RWPE2 (cell line): ENCODE measurements around the gene S100A9.
"Not testable (repeated sequence)": the region's sequence is repeated elsewhere in the genome, so short reads cannot be mapped to it uniquely, and the experiment has no call there.

Experiments
- ATAC-seq: fragments of 200-7000 bp; cut with Tn5 transposase; 3 replicates; pipeline ENCODE4 v1.9.1; 2021; ENCODE audit warnings: low read depth
- DNase-seq: peaks from one replicate; pipeline ENCODE4 v3.0.0-alpha.2; 2020; ENCODE audit warnings: low spot score
- H3K27ac ChIP-seq: fragments of 450-650 bp; 2 replicates; pipeline ENCODE4 v1.5.1; 2017; ENCODE audit warnings: mild to moderate bottlenecking; ENCODE audit not compliant: poor library complexity, severe bottlenecking
- H3K27me3 ChIP-seq: fragments of 250-450 bp; sonication (Bioruptor Pico); 2 replicates; pipeline ENCODE4 v1.5.1; 2021; ENCODE audit warnings: mild to moderate bottlenecking, moderate library complexity; ENCODE audit not compliant: insufficient read depth, poor library complexity, severe bottlenecking
- H3K36me3 ChIP-seq: fragments of 250-450 bp; sonication (Bioruptor Pico); 2 replicates; pipeline ENCODE4 v1.5.1; 2020; ENCODE audit warnings: low read depth, mild to moderate bottlenecking, moderate library complexity
- H3K4me1 ChIP-seq: fragments of 250-450 bp; sonication (Bioruptor Pico); 2 replicates; pipeline ENCODE4 v1.5.1; 2021; ENCODE audit warnings: mild to moderate bottlenecking, moderate library complexity; ENCODE audit not compliant: insufficient read depth, poor library complexity, severe bottlenecking
- H3K4me3 ChIP-seq: fragments of 250-450 bp; sonication (Bioruptor Pico); 2 replicates; pipeline ENCODE4 v1.5.1; 2021; ENCODE audit warnings: mild to moderate bottlenecking, moderate library complexity; ENCODE audit not compliant: severe bottlenecking
- H3K9me3 ChIP-seq: fragments of 250-450 bp; sonication (Bioruptor Pico); 2 replicates; pipeline ENCODE4 v1.5.1; 2021; ENCODE audit warnings: mild to moderate bottlenecking, moderate library complexity; ENCODE audit not compliant: severe bottlenecking
- TF ChIP-seq, protein P1 (sequence below): fragments of 450-650 bp; IDR thresholded peaks from one replicate; pipeline ENCODE4 v1.5.1; 2017; ENCODE audit warnings: mild to moderate bottlenecking, moderate library complexity; ENCODE audit not compliant: poor library complexity, severe bottlenecking

Gene S100A9

GRCh38 chr1:153403421-153404085, 45.9 kb downstream of the S100A9 start:
- Histone ChIP-seq H3K27ac (no peak overlapping the region), H3K4me3 (no peak overlapping the region), H3K27me3 (no peaks in the 10 kb centered on the region), H3K36me3 (no peaks in the 10 kb centered on the region), H3K9me3 (no peaks in the 10 kb centered on the region), H3K4me1 (no peaks in the 10 kb centered on the region)
- DNase-seq (no peak), ATAC-seq (no peak)
- TF ChIP-seq, protein P1, sequence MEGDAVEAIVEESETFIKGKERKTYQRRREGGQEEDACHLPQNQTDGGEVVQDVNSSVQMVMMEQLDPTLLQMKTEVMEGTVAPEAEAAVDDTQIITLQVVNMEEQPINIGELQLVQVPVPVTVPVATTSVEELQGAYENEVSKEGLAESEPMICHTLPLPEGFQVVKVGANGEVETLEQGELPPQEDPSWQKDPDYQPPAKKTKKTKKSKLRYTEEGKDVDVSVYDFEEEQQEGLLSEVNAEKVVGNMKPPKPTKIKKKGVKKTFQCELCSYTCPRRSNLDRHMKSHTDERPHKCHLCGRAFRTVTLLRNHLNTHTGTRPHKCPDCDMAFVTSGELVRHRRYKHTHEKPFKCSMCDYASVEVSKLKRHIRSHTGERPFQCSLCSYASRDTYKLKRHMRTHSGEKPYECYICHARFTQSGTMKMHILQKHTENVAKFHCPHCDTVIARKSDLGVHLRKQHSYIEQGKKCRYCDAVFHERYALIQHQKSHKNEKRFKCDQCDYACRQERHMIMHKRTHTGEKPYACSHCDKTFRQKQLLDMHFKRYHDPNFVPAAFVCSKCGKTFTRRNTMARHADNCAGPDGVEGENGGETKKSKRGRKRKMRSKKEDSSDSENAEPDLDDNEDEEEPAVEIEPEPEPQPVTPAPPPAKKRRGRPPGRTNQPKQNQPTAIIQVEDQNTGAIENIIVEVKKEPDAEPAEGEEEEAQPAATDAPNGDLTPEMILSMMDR = no peak

DNA sequence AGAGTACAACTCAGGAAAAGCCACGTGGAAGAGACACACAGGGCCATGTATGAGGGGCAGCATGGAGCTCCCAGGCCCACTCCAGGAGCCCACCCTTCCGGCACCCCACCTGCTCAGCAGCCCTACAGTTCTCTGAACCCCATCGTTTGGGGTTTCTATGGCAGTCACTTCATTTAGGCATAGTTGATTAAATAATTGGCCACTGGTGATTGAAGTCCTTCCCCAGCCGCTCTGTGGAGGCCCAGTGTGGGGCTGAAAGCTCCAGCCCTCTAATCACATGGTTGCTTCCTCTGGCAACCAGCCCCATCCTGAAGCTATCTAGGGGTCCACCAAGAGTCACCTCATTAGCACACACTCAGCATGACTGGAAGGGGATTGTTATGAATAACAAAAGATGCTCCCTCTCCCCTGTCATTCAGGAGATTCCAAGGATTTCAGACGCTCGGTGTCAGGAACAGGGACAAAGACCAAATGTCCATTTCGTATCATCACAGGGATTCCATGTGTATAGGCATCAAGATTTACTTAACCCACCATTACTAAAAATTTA, 46.5 kb downstream of the S100A9 start:
- Histone ChIP-seq H3K27ac (no peak overlapping the region), H3K36me3 (no peaks in the 10 kb centered on the region), H3K4me3 (no peak overlapping the region), H3K27me3 (no peaks in the 10 kb centered on the region), H3K9me3 (no peaks in the 10 kb centered on the region), H3K4me1 (no peaks in the 10 kb centered on the region)
- ATAC-seq (no peak), DNase-seq (no peak)
- TF ChIP-seq, protein P1 = no peak

DNA sequence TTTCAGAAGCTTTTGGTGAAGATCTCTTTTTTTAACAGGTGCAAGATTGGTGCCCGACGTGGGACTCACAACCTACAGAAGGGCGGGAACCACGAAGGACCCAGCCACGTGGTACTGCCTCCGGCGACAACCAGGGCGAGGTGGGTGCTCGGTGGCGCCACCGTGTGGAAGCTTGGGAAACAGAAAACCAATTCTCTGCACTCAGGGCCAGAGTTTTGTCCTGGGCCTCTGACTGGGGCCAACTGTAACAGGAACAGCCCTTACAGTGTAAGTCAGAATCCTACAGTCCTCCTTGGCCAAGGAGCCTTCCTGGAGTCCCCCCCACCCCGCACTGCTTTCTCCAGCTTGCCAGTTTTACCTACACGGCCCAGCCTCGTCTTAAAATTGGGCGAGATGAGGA, 47.1 kb downstream of the S100A9 start:
- DNase-seq (no peak), ATAC-seq (peak; percentile 31; the same call in 1 of the 3 replicates)
- no peak overlapping the region for H3K4me3 ChIP-seq
- TF ChIP-seq, protein P1 = peak; percentile 73
- no peaks in the 10 kb centered on the region for H3K9me3 ChIP-seq
- no peaks in the 10 kb centered on the region for H3K4me1 ChIP-seq
- no peaks in the 10 kb centered on the region for H3K36me3 ChIP-seq
- no peaks in the 10 kb centered on the region for H3K27me3 ChIP-seq
- no peak overlapping the region for H3K27ac ChIP-seq

DNA sequence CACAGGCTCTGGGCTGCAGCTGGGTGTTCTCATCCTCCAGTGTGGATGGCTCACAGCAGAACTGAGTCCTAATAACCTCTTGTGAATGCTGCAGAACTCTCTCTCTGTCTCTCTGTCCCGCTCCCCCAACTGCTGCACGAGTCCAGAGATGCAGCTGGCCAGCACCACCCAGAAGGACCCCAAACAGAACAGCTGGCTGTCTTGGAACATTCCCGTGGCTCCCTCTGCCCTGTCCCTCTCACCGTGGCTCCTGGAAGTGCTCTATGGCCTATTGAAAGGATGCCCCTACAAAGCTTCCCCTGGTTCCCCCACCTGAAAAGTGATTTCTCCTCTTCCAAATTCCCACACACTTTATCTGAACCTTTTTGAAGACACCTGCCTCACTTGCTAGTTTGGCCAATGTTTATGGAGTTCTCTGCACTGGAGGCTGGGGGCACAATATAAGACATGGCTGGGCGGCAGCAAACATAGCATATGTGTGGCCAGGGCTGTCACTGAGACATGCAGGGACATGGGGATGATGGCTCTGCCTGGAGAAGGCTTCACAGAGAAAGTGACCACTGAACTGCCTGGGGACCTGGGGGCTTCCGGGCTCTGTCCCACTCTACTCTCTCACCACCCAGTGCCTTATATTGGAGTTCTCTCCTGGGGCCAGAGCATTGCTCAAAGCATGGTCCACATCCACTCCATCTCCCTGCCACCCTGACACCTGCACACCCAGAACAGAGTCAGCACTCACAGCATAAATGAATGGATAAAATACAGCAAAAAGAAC, 48.4 kb downstream of the S100A9 start:
- not testable (repeated sequence) for H3K27ac ChIP-seq, H3K9me3 ChIP-seq, H3K4me3 ChIP-seq, DNase-seq, ATAC-seq, H3K4me1 ChIP-seq, H3K27me3 ChIP-seq, H3K36me3 ChIP-seq

- H3K9me3 ChIP-seq, H3K27me3 ChIP-seq, H3K36me3 ChIP-seq, H3K4me3 ChIP-seq, ATAC-seq, H3K4me1 ChIP-seq, DNase-seq, H3K27ac ChIP-seq: not testable (repeated sequence)
Observed at GRCh38 chr1:153407274-153407673, 49.6 kb downstream of the S100A9 start.
